Cardiac muscle cell (in vitro differentiated cells and primary cell): Measurements from ENCODE around the gene PDP2. TPM values are rescaled to one million over a fixed set of nuclear protein-coding genes. Genes with fewer than 3 reads are reported as not detected.

Experiments used
- DNase-seq, 2 donors: peaks; one replicate each; pipeline versions ENCODE4 v3.0.0 to v3.0.0-alpha.2; 2010 to 2017; ENCODE audit warnings: low read depth in 1 of 2, low spot score in 1 of 2
- H3K27ac ChIP-seq: fragments of 200-600 bp; sonication (generic); 2 replicates; pipeline ENCODE4 v1.5.1; 2016
- H3K27me3 ChIP-seq: fragments of 200-600 bp; sonication (generic); 2 replicates; pipeline ENCODE4 v1.6.0; 2016; ENCODE audit warnings: control low read depth
- H3K36me3 ChIP-seq: fragments of 200-600 bp; sonication (generic); 2 replicates; pipeline ENCODE4 v1.5.1; 2016; ENCODE audit warnings: control low read depth
- H3K4me1 ChIP-seq: fragments of 200-600 bp; sonication (generic); 2 replicates; pipeline ENCODE4 v1.8.1; 2017; ENCODE audit warnings: low read depth, mild to moderate bottlenecking, mixed run types
- H3K4me3 ChIP-seq: fragments of 200-600 bp; sonication (generic); 2 replicates; pipeline ENCODE4 v1.5.1; 2016; ENCODE audit warnings: mild to moderate bottlenecking
- H3K9me3 ChIP-seq: fragments of 200-600 bp; sonication (generic); 2 replicates; pipeline ENCODE4 v1.5.1; 2017; ENCODE audit warnings: low read depth, mild to moderate bottlenecking, control low read depth
- polyA plus RNA-seq: library from polyadenylated mRNA; unstranded; fragments of >200 nt; fragmentation: Nextera tagmentation; extraction: Ambion mirVana; gene quantifications from 2 replicates; pipeline ENCODE4 v1.2.1, GENCODE V29; 2016
- total RNA-seq: library from RNA; depleted of rRNA; stranded (reverse); fragments of >200 nt; gene quantifications from 2 replicates; pipeline ENCODE4 v1.2.3, GENCODE V29; 2016
- TF ChIP-seq, protein P1 (sequence below): IDR thresholded peaks from 2 replicates; pipeline ENCODE4 v1.5.1; 2012; ENCODE audit warnings: low read depth, mild to moderate bottlenecking, low read length

Gene PDP2
- total and polyA plus RNA-seq, 2 experiments from 2014 or later = 4.1 to 19.4 TPM

DNA sequence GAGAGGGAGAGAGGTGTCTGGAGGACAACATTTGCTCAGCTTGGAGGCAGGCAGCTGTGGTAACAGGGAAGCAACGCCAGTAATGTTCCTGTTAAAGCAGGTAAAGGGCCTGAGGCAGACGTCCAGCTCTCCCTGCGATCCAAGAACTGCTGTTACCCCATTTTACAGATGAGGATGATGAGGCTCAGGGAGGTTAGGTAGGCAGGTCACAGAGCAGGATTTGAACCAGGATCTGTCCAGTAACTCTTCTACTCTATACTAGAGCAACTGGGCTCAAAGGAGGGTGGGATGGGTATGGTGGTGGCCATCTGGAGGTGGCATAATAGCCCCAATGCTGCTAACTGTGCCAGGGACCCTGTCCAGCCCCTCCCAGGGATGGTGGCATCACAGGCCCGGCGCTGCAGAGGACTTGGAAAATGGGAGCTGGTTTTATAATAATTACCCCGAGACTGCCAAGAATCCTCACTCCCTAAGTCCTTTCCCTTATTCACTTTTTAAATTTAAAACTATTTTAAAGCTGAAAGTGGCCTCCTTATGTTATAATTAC lies 24.1 kb upstream of the PDP2 start:
- H3K4me1 ChIP-seq = peaks cover 12% of the 10 kb centered on the region
- no peak overlapping the region for H3K4me3 ChIP-seq
- no peak for DNase-seq
- TF ChIP-seq, protein P1, sequence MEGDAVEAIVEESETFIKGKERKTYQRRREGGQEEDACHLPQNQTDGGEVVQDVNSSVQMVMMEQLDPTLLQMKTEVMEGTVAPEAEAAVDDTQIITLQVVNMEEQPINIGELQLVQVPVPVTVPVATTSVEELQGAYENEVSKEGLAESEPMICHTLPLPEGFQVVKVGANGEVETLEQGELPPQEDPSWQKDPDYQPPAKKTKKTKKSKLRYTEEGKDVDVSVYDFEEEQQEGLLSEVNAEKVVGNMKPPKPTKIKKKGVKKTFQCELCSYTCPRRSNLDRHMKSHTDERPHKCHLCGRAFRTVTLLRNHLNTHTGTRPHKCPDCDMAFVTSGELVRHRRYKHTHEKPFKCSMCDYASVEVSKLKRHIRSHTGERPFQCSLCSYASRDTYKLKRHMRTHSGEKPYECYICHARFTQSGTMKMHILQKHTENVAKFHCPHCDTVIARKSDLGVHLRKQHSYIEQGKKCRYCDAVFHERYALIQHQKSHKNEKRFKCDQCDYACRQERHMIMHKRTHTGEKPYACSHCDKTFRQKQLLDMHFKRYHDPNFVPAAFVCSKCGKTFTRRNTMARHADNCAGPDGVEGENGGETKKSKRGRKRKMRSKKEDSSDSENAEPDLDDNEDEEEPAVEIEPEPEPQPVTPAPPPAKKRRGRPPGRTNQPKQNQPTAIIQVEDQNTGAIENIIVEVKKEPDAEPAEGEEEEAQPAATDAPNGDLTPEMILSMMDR = no peak
- no peaks in the 10 kb centered on the region for H3K27me3 ChIP-seq
- no peaks in the 10 kb centered on the region for H3K36me3 ChIP-seq
- no peak overlapping the region for H3K27ac ChIP-seq
- no peaks in the 10 kb centered on the region for H3K9me3 ChIP-seq

DNA sequence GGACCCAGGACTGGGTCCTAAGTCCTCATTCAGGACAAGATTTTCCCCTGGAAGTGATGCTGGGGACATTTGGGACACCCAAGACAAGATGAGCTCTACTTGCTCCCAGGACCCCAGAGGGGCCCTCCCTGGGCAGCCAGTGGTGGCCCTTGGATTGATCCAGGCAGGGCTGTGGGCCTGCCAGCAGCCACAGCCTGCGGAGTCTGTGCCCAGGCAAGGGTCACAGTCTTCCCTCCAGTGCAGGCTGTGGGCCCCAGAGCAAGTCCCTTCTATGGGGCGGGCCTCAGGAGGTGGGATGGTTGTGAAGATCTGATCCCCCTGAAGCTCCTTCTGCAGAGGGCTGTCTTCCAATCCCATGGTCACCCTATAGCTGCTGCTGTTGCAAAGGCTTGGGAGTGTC lies 23.5 kb upstream of the PDP2 start:
- no peaks in the 10 kb centered on the region for H3K36me3 ChIP-seq
- DNase-seq = no peak
- no peak overlapping the region for H3K27ac ChIP-seq

DNA sequence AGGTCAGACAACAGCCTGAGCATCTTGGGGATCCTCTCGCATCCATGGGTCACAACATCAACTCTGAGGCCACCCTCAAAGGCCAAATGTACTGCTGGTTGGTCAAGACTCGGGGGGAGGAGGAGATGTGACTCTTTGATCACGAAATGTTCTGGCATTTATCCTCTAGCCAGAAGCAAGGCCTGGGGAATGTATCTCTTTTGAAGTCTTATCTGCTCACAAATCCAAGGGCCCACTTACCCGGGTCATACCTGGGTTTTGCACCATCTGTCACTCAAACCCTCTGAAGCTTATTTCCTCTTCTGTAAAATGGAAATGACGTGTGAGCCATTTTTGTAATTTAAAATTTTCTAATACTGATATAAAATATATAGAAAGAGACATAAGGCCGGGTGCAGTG lies 22.9 kb upstream of the PDP2 start:
- TF ChIP-seq, protein P1 = no peak
- no peaks in the 10 kb centered on the region for H3K36me3 ChIP-seq
- no peak overlapping the region for H3K4me3 ChIP-seq
- no peak overlapping the region for H3K27ac ChIP-seq
- peaks cover 12% of the 10 kb centered on the region for H3K4me1 ChIP-seq
- no peaks in the 10 kb centered on the region for H3K27me3 ChIP-seq
- H3K9me3 ChIP-seq = no peaks in the 10 kb centered on the region
- no peak for DNase-seq

More for the DNA sequence above, 23.5 kb upstream of the PDP2 start:
- Histone ChIP-seq H3K27me3 (no peaks in the 10 kb centered on the region), H3K9me3 (no peaks in the 10 kb centered on the region), H3K4me1 (peaks cover 12% of the 10 kb centered on the region), H3K4me3 (no peak overlapping the region)
- TF ChIP-seq, protein P1 = no peak

DNA sequence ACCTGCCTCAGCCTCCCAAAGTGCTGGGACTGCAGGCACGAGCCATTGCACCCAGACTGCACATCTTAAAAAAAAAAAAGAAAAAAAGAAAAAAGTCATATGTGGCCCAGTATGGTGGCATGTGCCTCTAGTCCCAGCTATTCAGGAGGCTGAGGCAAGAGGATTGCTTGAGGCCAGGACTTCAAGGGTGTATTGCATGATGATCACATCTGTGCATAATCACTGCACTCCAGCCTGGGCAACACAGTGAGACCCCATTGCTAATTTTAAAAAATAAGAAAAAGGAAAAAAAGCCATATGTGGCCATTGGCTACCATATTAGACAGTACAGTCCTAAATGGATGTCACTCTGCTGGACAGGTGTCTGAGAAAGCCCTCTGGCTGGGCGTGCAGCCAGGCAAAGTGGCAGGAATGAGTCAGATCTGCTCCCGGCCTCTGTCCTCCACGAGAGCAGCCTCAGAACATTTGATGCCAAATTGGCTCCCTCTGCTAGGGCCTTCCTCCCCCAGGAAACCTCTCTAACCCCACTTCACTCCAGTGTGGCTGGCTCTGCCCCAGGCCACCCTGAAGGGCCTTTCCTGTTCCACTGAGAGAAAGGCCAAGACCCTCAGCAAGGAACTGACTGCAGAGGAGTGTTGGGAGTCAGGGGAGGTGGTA lies 21.4 kb upstream of the PDP2 start:
- Histone ChIP-seq H3K27me3 (no peaks in the 10 kb centered on the region), H3K36me3 (no peaks in the 10 kb centered on the region), H3K4me1 (peaks cover 12% of the 10 kb centered on the region), H3K27ac (no peak overlapping the region), H3K4me3 (no peak overlapping the region), H3K9me3 (no peaks in the 10 kb centered on the region)
- TF ChIP-seq, protein P1 = no peak
- peak in 1 of 2 donors; percentile 68 for DNase-seq

DNA sequence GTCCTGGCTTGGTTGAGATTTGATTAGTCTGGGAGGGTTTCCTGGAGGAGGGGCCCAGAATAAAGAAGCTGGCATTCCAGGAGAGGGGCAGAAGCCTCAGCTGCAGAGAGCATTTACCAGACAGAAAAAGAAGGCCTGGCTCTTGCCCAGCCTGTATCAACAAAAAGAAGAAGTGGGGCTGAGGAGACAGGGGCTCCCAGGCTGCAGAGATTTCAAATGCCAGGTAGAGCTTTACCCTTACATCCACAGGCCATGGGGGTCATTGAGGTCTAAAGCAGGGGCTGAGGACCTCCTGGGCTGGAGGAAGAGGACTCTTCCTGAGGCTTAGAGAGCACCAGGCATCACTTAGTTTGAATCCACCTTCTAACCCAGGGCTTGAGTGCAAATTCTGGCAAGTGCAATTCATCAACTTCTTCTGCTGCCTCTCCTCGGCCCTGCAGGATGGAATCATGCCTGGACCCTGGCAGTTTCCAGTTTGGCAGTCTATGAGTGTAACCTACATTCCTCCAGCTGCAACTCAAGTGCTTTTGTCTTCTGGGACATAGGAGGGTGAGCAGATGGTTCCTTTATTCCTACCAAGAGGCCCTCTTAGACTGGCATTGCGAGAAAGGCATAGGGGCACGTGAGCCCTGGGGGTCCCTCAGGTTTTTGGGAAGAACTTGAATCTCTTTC lies 20.8 kb upstream of the PDP2 start:
- H3K4me1 ChIP-seq = peaks cover 12% of the 10 kb centered on the region
- no peak overlapping the region for H3K4me3 ChIP-seq
- TF ChIP-seq, protein P1 = no peak
- DNase-seq = no peak
- H3K9me3 ChIP-seq = no peaks in the 10 kb centered on the region
- H3K27me3 ChIP-seq = no peaks in the 10 kb centered on the region
- no peaks in the 10 kb centered on the region for H3K36me3 ChIP-seq
- no peak overlapping the region for H3K27ac ChIP-seq
